KOPT-K1 (cell line): Measurements from ENCODE around the gene MEF2C.

Source experiments
- H3K27ac ChIP-seq: fragments of 200-600 bp; sonication (generic); 2 replicates; pipeline ENCODE4 v1.5.1; 2016; ENCODE audit warnings: antibody characterized with exemption, mild to moderate bottlenecking, low read depth, low read length; ENCODE audit not compliant: poor library complexity, severe bottlenecking
- H3K36me3 ChIP-seq: fragments of 200-600 bp; sonication (generic); 2 replicates; pipeline ENCODE4 v1.5.1; 2017; ENCODE audit warnings: antibody characterized with exemption, mild to moderate bottlenecking, low read length, moderate library complexity; ENCODE audit not compliant: insufficient read depth
- H3K9me3 ChIP-seq: fragments of 200-600 bp; sonication (generic); 2 replicates; pipeline ENCODE4 v1.5.1; 2017; ENCODE audit warnings: antibody characterized with exemption, low read length, mild to moderate bottlenecking; ENCODE audit not compliant: insufficient read depth, poor library complexity, severe bottlenecking

Gene MEF2C

GRCh38 chr5:88677376-88677895 lies 205.5 kb downstream of the MEF2C start:
- no peaks in the 10 kb centered on the region for H3K9me3 ChIP-seq
- H3K36me3 ChIP-seq: no peaks in the 10 kb centered on the region
- H3K27ac ChIP-seq: no peak overlapping the region

- Histone ChIP-seq H3K36me3 (no peaks in the 10 kb centered on the region), H3K27ac (no peak overlapping the region), H3K9me3 (no peaks in the 10 kb centered on the region)
Observed at GRCh38 chr5:88676637-88677375, 206.2 kb downstream of the MEF2C start.

DNA sequence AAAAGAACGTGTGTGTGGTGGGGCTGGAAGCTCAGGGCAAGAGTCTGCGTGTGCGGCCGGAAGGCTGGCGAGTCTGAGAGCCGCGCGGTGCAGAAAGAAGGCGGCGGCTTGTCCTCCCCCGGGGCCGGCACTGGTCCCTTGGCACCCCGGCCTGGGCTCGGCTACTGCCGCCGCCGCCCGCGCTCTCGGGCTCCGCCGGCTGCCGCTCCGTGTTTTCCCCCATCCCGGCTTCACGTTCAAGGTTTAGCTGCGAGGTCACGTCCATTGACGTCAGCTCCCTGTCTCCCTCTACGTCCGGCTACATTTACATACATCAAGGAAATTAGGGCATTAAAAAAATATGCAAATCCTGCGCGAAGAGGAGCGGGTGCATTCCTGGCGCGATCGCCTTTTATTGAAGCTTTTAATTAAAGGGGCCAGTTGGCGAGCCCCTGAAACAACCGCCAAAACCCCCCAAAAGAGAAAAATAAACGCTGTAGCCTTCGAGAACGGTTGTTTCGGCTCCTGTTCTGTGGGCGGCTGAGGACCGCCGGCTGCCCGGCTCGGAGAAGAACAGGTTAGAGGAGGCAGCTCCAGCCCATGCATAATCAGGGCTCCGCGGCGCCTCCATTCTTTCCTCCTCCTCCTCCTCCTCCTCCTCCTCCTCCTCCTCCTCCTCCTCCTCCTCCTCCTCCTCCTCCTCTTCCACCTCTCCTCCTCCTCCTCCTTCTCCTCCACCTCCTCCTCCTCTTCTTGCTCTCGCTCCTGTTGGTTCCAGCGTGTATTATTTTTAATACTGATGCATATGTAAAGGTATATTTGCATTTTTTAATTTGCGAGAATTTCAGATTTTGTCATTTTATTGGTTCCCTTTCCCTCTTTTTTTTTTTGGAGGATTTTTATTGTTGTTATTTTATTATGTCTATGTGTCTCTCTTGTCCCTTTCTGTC lies 207.0 kb downstream of the MEF2C start:
- no peaks in the 10 kb centered on the region for H3K36me3 ChIP-seq
- H3K9me3 ChIP-seq: no peaks in the 10 kb centered on the region
- H3K27ac ChIP-seq: no peak overlapping the region

DNA sequence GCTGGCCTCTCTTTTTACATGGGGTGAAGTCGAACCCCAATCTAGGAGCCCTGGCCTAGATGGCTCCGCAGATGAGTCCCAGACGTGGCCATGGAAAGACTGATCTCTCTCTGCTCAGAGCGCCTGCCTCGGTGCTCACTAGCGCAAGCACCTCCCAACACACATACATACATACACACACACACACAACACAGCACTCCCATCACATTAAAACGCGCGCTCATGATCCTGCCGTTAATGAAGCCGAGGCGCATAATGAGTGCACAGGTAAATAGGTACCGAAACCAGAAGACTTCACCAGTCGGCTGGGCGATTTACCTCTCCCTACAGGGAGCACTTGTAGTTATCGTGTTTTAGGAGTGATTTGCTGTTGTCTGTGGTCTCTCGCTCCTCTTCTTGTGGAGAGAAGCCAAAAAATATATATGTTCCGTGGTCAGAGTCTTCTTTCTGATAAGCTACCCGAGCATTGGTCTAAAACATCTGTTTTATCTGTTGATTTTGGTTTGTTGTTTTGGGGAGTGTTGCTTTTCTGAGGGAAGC lies 207.7 kb downstream of the MEF2C start:
- H3K9me3 ChIP-seq: no peaks in the 10 kb centered on the region
- H3K27ac ChIP-seq: no peak overlapping the region
- H3K36me3 ChIP-seq: no peaks in the 10 kb centered on the region

GRCh38 chr5:88674356-88675167 lies 208.4 kb downstream of the MEF2C start:
- Histone ChIP-seq H3K27ac (no peak overlapping the region), H3K9me3 (no peaks in the 10 kb centered on the region), H3K36me3 (no peaks in the 10 kb centered on the region)

DNA sequence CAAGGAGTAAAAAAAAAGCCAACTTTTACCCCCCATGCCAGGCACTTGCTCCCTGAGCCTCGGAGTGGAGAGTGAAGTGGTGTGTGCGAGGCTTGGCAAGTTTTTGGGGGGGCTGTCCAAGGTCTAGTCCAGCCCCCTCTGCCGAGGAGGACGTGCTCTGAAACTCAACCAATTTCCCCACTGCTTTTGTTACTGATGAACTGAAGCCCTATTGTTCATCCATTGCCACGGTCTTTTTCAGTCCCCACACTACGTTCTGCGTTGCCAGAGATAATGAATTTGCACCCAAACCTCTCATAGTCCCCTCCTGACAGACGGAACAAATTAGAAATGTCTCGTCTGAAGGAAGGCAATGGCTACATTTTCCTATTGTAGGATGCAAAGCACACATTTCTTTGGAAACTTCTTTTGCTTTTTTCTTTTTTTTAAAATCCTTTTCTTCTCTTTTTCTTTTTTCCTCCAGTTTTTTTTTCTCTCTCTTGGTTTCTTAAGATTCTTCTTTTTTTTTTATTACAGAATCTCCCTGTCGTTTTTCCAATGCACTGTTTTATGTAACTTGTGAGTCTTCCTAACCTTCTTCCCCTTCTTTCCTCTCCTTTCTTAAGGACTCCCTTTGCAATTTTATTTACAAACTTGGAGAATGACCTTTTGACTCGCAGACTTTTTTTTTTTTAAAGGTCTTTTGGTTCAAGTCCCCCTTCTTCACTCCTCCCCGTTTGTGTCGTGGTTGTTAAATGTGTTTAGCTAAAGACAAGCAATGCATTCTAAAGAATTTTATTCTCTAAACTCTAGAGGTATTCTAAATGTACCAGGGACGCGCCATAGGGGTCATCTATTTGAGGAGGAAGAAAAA lies 209.5 kb downstream of the MEF2C start:
- Histone ChIP-seq H3K27ac (no peak overlapping the region), H3K9me3 (no peaks in the 10 kb centered on the region), H3K36me3 (no peaks in the 10 kb centered on the region)

- H3K27ac ChIP-seq: no peak overlapping the region
- no peaks in the 10 kb centered on the region for H3K9me3 ChIP-seq
- H3K36me3 ChIP-seq: no peaks in the 10 kb centered on the region
Observed at GRCh38 chr5:88672644-88673252, 210.2 kb downstream of the MEF2C start.

DNA sequence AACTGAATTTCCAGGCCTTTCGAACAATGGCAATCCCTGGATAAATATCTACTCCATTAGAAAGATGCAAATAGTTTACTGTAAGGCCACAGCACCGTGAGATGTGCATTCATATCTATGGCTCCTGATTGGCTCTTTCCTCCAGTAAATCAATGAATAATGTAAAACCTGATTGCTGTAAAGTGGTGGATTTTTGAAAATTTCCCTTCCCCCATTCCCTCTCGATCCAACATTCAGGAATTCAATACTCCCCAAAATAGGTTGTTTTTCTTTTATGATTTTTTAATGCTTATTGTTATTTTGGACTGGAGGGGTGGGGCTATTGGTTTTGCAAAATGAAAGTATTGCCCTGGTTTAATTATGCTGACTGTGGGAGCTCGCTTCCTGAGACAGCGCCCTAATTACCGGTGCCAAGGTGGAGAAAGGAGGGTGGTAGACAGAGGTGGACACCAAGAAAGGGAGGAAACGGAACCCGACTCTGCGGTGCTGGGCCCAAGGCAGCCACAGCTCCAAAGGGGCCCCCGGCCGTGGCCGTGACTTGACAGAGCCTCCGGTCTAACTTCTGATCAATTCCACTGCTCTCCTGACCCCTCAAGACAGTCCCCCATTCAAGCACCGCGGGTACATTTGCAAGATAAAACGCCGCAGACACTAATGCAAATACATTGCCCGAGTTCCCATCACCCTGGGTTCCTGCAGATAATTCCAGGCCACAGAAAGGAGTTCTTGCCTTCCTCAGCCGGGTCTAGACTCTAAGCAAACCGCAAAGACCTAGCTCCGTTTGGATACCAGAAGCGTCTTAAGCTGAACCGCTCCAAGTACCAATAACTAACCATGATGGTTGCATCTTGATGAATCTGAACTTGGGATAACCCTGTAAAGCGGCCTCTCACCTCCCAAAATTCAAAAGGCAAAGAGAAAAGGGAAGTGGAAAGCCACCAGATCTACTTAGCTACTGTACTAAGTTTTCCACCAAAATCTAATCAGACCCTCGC lies 211.2 kb downstream of the MEF2C start:
- H3K36me3 ChIP-seq: no peaks in the 10 kb centered on the region
- no peak overlapping the region for H3K27ac ChIP-seq
- no peaks in the 10 kb centered on the region for H3K9me3 ChIP-seq

DNA sequence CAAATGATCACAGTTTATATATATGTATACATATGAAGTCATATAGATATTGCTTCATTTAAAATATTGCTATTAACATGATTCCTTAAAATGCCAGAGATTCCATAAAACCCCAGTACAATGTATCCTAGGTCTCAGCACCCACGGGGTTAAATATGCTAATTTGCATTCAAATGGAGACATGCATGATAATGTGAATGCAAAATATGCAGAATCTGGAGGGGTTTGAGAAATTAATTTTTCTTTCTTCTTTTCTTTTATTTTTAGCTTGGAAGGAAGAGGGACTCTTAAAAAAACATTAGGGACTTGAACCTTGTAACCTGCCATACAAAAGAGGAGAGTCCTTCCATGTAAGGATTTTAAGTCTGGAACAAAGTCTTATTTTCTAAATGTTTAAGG lies 211.9 kb downstream of the MEF2C start:
- no peaks in the 10 kb centered on the region for H3K9me3 ChIP-seq
- H3K27ac ChIP-seq: no peak overlapping the region
- H3K36me3 ChIP-seq: no peaks in the 10 kb centered on the region

DNA sequence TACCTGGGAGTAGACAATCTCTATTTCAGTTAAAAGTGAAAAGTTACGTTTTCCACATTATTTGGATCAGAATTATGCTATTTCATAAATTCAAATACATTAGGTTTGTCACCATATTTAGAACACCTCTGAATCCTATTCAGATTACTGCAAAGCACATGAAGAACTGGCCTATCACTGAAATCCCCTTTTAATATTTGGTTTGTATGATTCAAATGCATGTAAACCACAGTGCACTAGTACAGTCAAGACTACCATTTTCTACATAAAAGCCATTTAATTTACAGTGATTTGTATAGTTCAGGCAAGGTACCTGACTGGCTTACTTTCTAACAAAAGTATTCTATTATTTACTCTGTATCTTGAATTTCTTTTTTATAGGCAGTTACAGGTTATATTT lies 212.5 kb downstream of the MEF2C start:
- Histone ChIP-seq H3K36me3 (no peaks in the 10 kb centered on the region), H3K27ac (no peak overlapping the region), H3K9me3 (no peaks in the 10 kb centered on the region)

GRCh38 chr5:88669371-88670050 lies 213.5 kb downstream of the MEF2C start:
- H3K27ac ChIP-seq: no peak overlapping the region
- H3K9me3 ChIP-seq: no peaks in the 10 kb centered on the region
- no peaks in the 10 kb centered on the region for H3K36me3 ChIP-seq

- no peaks in the 10 kb centered on the region for H3K9me3 ChIP-seq
- no peaks in the 10 kb centered on the region for H3K36me3 ChIP-seq
- H3K27ac ChIP-seq: no peak overlapping the region
Observed at GRCh38 chr5:88667496-88668201, 215.3 kb downstream of the MEF2C start.
